ENCODE data around the gene CENPM.

Gene CENPM

DNA sequence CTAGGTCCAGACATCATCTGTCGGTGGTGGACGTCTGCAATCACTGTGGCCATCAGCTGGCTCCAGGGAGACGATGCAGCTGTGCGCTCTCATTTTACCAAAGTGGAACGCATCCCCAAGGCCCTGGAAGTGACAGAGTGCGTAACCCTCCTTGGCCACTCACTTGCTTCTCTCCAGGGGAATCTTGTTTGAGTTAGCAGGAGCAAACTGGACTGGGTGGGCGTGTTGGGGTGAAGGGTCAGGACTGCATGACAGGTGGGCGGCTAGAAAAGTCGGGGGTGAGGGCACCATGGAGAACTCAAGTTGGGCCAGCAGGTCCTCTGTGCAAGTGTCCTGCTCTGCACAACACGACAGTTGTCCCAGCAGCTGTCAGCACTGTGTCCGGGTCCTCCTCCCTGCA lies 48.3 kb downstream of the CENPM start:
- no peak for DNase-seq (ENCODE audit: low spot score)

- no peak for DNase-seq (ENCODE audit: low spot score)
Measured at GRCh38 chr22:41893591-41894375, 53.2 kb downstream of the CENPM start.

- no peak for DNase-seq (ENCODE audit: low spot score)
Measured at GRCh38 chr22:41892721-41893120, 54.2 kb downstream of the CENPM start.

- no peak for DNase-seq (ENCODE audit: low spot score)
Measured at GRCh38 chr22:41891407-41891806, 55.5 kb downstream of the CENPM start.
